ENCODE data around the gene E2F8. TPM values are rescaled to one million over a fixed set of nuclear protein-coding genes. Genes with fewer than 3 reads are reported as not detected.

Gene E2F8
- total and polyA plus RNA-seq, 10 of the 15 experiments (the other 5 are each of a cell fraction or from before 2014, with no cell fraction given), result 8.8 to 28.1 (median 18.5) TPM

DNA sequence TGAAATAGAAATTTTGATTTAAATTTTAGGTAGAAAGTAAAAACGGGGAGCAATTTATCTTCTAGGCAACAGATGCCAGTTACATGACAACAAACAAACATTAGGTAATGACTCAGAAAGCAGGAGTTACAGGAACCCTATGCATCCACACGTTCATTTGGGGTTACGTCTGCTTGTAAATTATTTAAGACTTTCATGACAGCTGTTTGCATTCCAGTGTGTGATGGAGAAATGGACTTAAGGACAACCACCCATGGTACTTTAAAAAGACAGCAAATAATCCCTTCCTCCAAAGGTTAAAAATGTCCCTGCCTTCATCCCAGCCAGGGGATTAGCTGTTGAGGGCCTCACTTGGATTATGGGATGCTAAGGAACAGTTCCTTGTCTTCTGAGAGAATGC lies 11.8 kb downstream of the E2F8 start (continued):
- TF ChIP-seq MEF2A (IDR thresholded peaks at IDR 0.05; ENCODE audit: insufficient read depth, low read depth, low read length) (no peak), TAF1 (IDR thresholded peaks at IDR 0.05; ENCODE audit: borderline replicate concordance, low read depth, low read length) (no peak), EED (IDR thresholded peaks at IDR 0.05; ENCODE audit: low read depth) (no peak), NR2C1 (IDR thresholded peaks at IDR 0.05) (no peak), BCL11A (IDR thresholded peaks at IDR 0.05; ENCODE audit: low read depth, low read length) (no peak)
- TF ChIP-seq, protein P1, sequence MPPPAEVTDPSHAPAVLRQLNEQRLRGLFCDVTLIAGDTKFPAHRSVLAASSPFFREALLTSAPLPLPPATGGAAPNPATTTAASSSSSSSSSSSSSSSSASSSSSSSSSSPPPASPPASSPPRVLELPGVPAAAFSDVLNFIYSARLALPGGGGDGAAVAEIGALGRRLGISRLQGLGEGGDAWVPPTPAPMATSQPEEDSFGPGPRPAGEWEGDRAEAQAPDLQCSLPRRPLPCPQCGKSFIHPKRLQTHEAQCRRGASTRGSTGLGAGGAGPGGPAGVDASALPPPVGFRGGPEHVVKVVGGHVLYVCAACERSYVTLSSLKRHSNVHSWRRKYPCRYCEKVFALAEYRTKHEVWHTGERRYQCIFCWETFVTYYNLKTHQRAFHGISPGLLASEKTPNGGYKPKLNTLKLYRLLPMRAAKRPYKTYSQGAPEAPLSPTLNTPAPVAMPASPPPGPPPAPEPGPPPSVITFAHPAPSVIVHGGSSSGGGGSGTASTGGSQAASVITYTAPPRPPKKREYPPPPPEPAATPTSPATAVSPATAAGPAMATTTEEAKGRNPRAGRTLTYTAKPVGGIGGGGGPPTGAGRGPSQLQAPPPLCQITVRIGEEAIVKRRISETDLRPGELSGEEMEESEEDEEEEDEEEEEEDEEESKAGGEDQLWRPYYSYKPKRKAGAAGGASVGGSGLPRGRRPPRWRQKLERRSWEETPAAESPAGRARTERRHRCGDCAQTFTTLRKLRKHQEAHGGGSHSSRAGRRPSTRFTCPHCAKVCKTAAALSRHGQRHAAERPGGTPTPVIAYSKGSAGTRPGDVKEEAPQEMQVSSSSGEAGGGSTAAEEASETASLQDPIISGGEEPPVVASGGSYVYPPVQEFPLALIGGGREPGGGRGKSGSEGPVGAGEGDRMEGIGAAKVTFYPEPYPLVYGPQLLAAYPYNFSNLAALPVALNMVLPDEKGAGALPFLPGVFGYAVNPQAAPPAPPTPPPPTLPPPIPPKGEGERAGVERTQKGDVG (CRISPR knock-in tag; IDR thresholded peaks at IDR 0.05), result no peak

GRCh38 chr11:19226378-19227195 lies 14.2 kb downstream of the E2F8 start:
- CTCF ChIA-PET, result interaction anchor here (1.4 kb wide), 1 partner anchor 30 kb away, joined by 3 read pairs; no protein-coding TSS in a partner anchor
- H3K36me3 ChIP-seq (ENCODE audit: control insufficient read depth in 2 of 2, insufficient read depth in 2 of 2, low read length in 1 of 2), result peaks cover 9 to 13% of the 10 kb centered on the region in 2 experiments
- in situ Hi-C loops (cut with MboI), result no loop called here

More at GRCh38 chr11:19226378-19227195, 14.2 kb downstream of the E2F8 start:
- ChIA-PET RAD21 (ENCODE audit: unreplicated experiment) (no interaction called here), POLR2A (no interaction called here), SMC1A (ENCODE audit: uncharacterized antibody, unreplicated experiment) (no interaction called here)
- BruUV-seq (replicated peaks), result no TSS peak
- Histone ChIP-seq H4K20me1 (ENCODE audit: control insufficient read depth, insufficient read depth) (no peaks in the 10 kb centered on the region), H3K4me2 (ENCODE audit: control insufficient read depth, insufficient read depth) (no peak overlapping the region), H2AFZ (ENCODE audit: control insufficient read depth, low read depth, low read length) (no peak overlapping the region), H3K4me3 (no peak overlapping the region), H3K79me2 (ENCODE audit: control insufficient read depth, insufficient read depth, low read length) (no peaks in the 10 kb centered on the region), H3K4me1 (ENCODE audit: control insufficient read depth, insufficient read depth, low read length) (no peaks in the 10 kb centered on the region), H3K27ac (ENCODE audit: control insufficient read depth, insufficient read depth) (no peak overlapping the region), H3K9ac (ENCODE audit: control insufficient read depth, insufficient read depth, low read length) (no peak overlapping the region), H3K9me3 (replicated peaks; ENCODE audit: control insufficient read depth, insufficient read depth, low read length) (no peaks in the 10 kb centered on the region), H3K27me3 (replicated peaks in 1 of 2; ENCODE audit: control insufficient read depth in 2 of 2, insufficient read depth in 2 of 2, low read length in 1 of 2) (no peaks in the 10 kb centered on the region)
- ATAC-seq, result no peak
- FAIRE-seq, result no peak
- WGBS (ENCODE audit: insufficient coverage, insufficient replicate concordance, low lambda C conversion rate, missing lambda C conversion rate), result over 99% methylated on average over 6 of the region's 6 CpGs
- TF ChIP-seq ATF2 (IDR thresholded peaks at IDR 0.05; ENCODE audit: low read length) (no peak), ZZZ3 (IDR thresholded peaks at IDR 0.05; ENCODE audit: control insufficient read depth, insufficient read length, low read depth) (no peak), HDAC6 (IDR thresholded peaks at IDR 0.05; ENCODE audit: unreplicated experiment) (no peak)
- TF ChIP-seq, protein P2, sequence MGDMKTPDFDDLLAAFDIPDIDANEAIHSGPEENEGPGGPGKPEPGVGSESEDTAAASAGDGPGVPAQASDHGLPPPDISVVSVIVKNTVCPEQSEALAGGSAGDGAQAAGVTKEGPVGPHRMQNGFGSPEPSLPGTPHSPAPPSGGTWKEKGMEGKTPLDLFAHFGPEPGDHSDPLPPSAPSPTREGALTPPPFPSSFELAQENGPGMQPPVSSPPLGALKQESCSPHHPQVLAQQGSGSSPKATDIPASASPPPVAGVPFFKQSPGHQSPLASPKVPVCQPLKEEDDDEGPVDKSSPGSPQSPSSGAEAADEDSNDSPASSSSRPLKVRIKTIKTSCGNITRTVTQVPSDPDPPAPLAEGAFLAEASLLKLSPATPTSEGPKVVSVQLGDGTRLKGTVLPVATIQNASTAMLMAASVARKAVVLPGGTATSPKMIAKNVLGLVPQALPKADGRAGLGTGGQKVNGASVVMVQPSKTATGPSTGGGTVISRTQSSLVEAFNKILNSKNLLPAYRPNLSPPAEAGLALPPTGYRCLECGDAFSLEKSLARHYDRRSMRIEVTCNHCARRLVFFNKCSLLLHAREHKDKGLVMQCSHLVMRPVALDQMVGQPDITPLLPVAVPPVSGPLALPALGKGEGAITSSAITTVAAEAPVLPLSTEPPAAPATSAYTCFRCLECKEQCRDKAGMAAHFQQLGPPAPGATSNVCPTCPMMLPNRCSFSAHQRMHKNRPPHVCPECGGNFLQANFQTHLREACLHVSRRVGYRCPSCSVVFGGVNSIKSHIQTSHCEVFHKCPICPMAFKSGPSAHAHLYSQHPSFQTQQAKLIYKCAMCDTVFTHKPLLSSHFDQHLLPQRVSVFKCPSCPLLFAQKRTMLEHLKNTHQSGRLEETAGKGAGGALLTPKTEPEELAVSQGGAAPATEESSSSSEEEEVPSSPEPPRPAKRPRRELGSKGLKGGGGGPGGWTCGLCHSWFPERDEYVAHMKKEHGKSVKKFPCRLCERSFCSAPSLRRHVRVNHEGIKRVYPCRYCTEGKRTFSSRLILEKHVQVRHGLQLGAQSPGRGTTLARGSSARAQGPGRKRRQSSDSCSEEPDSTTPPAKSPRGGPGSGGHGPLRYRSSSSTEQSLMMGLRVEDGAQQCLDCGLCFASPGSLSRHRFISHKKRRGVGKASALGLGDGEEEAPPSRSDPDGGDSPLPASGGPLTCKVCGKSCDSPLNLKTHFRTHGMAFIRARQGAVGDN (IDR thresholded peaks at IDR 0.05), result no peak
- intact Hi-C loops (cut with micrococcal nuclease; ENCODE audit: unreplicated experiment), result no loop called here
- DNase-seq (ENCODE audit: low read depth, low spot score), result no peak
